ENCODE data around the gene SMS.

The SMS gene

DNA sequence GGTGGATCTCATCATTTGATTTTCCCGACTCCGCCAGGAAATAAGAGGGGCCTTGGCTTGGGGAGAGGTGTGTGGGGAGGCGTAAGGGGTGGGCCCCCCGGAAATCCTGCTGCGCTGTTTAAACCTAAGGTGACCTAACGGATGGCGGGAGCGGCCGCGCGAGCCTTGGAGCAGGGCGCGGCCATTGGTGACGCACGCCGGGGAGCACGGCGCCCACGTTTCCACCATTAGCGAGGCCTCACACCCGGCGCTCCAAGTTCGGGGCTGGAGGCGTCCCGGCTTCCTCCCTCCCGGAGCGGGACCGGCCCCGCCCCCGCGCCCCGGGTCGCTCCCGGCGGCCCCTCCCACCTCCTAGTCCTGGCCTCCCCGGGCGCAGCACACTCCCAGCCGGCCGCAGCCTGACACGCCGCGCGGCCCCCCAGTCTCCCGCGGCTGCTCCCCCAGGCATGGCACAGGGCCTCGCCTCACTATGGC, at the start of gene SMS:
SMS (plus strand) TSS at position 354 of the 474 bp plus-strand sequence; CDS start at position 470, 116 bp downstream.
- Mint-ChIP-seq H3K4me3 (peak within 1 kb of the TSS; percentile 80), H3K36me3 (ENCODE audit: low read depth) (peaks cover 6% of the 10 kb centered on the region), H3K27ac (peak within 1 kb of the TSS; percentile 65), H3K9me3 (no peaks in the 10 kb centered on the region), H3K4me1 (ENCODE audit: low read depth) (peaks cover 10% of the 10 kb centered on the region), H3K27me3 (ENCODE audit: low read depth) (no peaks in the 10 kb centered on the region)

DNA sequence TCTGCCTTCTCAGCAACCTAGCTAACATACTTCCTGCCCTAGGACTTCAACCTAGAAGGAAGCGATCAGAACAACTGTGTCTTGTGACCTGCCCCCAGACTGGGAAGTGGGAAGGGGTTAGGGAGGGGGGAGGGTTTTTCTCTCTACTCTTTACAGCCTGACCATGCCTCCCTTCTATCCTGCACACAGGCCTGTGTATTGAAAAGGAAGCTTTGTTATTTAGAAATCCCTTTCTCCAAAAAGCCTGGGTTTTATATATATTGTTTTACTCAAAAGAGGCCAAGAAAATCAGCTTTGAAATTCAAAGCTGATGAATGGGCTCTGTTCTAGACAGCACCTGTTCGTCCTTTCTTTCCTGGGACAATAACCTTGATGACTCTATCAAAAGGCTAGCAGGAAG, 35.2 kb upstream of the SMS start:
- Mint-ChIP-seq H3K4me1 (ENCODE audit: low read depth) (no peaks in the 10 kb centered on the region), H3K27ac (no peak overlapping the region), H3K36me3 (ENCODE audit: low read depth) (no peaks in the 10 kb centered on the region), H3K9me3 (no peaks in the 10 kb centered on the region), H3K27me3 (ENCODE audit: low read depth) (no peaks in the 10 kb centered on the region), H3K4me3 (no peak overlapping the region)

DNA sequence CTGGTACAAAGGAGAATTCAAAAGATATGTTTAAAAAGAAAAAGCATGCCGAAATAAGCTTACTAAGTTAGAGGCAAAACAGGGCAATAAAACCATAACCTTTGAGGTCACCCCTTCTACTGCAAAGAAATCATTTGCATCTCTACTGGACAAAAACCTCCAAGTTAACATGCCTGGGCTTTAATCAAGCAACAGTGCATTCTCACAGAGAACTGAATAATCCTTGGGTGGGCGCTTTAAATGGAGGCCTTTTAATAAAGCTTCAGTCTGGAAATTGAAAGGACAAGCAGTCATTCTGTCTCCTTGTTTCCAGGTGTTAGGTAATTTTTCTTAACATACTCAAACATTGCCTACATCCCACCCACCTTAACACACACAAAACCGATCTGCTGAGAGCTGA, 34.6 kb upstream of the SMS start:
- Mint-ChIP-seq H3K9me3 (no peaks in the 10 kb centered on the region), H3K36me3 (ENCODE audit: low read depth) (no peaks in the 10 kb centered on the region), H3K27ac (no peak overlapping the region), H3K4me1 (ENCODE audit: low read depth) (no peaks in the 10 kb centered on the region), H3K27me3 (ENCODE audit: low read depth) (no peaks in the 10 kb centered on the region), H3K4me3 (no peak overlapping the region)

DNA sequence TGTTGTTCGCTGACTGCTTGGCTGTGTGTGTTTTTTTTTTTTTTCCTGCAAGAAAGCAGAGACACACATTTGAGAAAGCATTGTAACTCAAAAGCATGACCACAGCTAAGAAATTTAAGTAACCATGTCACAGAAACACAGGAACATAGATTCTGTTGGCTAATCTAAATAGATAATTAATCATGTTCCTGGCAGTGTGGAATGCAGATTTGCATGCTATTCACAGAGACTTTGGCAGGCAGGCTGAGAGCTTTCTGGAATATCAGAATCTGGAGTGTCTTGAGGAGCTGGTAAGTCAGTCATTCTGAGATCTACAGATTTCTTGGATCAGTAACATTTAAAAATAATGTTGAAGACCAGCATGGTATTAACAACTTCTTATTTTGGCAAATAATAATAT, 33.2 kb upstream of the SMS start:
- H3K27ac Mint-ChIP-seq = no peak overlapping the region
- no peak overlapping the region for H3K4me3 Mint-ChIP-seq
- no peaks in the 10 kb centered on the region for H3K9me3 Mint-ChIP-seq
- no peaks in the 10 kb centered on the region for H3K27me3 Mint-ChIP-seq (ENCODE audit: low read depth)
- no peaks in the 10 kb centered on the region for H3K4me1 Mint-ChIP-seq (ENCODE audit: low read depth)
- no peaks in the 10 kb centered on the region for H3K36me3 Mint-ChIP-seq (ENCODE audit: low read depth)

DNA sequence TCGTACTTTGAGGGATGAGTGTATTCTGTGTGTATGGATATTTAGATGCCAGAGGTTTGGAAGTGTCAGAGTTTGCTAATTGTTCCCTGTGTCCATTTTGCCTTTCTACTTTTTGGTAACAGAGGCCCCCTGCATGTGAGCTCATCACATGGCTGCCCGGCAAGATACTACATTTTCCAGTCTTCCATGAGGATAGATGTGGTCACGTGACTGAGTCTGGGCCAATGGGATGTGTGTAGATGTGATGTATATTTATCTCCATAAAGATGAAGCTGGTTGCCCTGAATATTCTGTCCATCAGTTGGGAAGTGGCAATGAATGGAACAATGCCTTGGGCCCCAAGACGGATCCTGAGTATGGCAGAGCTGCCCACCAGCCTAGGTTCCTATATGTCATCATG, 29.0 kb upstream of the SMS start:
- Mint-ChIP-seq H3K36me3 (ENCODE audit: low read depth) (no peaks in the 10 kb centered on the region), H3K9me3 (no peaks in the 10 kb centered on the region), H3K4me3 (no peak overlapping the region), H3K27ac (no peak overlapping the region), H3K4me1 (ENCODE audit: low read depth) (no peaks in the 10 kb centered on the region), H3K27me3 (ENCODE audit: low read depth) (no peaks in the 10 kb centered on the region)

DNA sequence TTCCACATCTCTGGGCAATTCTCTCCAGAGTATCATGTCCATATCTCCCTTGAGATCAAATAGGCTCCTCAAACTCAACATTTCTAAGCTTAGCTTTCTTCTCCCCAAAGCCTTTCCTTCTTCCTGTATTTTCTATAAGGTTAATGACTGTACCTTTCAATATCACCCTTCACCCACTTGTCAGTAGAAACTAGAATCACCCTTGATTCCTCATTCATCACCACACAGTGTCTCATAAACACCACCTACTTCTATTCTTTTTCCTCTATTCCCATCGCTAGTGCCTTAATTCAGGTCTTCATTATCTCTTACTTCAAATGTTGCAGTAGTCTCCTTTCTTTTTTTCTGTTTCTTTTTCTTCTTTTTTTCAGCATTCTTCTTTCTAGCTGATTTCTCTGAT, 28.3 kb upstream of the SMS start:
- Mint-ChIP-seq H3K4me1 (ENCODE audit: low read depth) (no peaks in the 10 kb centered on the region), H3K9me3 (no peaks in the 10 kb centered on the region), H3K27ac (no peak overlapping the region), H3K27me3 (ENCODE audit: low read depth) (no peaks in the 10 kb centered on the region), H3K4me3 (no peak overlapping the region), H3K36me3 (ENCODE audit: low read depth) (no peaks in the 10 kb centered on the region)

DNA sequence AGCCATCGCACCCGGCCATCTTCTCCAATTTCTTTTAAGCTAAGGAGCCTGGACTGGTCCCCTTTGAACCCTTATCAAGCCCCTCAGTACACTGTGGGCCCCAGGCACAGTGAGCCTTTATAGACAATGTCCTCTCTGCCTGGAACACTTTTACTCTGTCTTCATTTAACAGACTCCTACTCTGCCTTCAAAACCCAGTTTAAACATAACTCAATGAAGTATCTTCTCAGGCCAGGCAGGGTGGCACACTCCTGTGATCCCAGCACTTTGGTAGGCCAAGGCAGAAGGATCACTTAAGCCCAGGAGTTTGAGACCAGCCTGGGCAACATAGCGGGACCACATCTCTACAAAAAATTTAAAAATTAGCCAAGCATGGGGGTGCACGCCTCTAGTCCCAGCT, 27.5 kb upstream of the SMS start:
- H3K4me3 Mint-ChIP-seq = no peak overlapping the region
- H3K27ac Mint-ChIP-seq = no peak overlapping the region
- no peaks in the 10 kb centered on the region for H3K4me1 Mint-ChIP-seq (ENCODE audit: low read depth)
- H3K36me3 Mint-ChIP-seq (ENCODE audit: low read depth) = no peaks in the 10 kb centered on the region
- no peaks in the 10 kb centered on the region for H3K9me3 Mint-ChIP-seq
- no peaks in the 10 kb centered on the region for H3K27me3 Mint-ChIP-seq (ENCODE audit: low read depth)

DNA sequence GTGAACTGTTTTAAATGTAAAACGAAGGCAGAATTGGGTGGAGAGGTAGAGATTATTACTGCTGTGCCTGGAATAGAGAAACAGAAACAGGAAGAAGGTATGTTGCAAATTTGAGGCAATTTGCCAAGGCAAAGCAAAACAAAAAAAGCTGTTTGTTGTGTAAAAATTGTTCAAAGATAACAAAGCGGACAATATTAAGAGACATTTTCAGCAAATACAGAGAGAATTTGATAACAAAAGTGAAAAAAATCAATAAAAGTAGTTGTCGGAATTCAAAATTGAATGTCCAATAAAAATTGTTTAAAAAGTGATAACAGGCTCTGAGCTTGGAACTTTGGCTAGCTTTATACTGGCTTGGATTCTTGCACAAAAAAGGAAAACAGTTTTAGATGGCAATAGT, 14.4 kb upstream of the SMS start:
- Mint-ChIP-seq H3K27me3 (ENCODE audit: low read depth) (no peaks in the 10 kb centered on the region), H3K4me1 (ENCODE audit: low read depth) (peaks cover 26% of the 10 kb centered on the region), H3K9me3 (peaks cover 8% of the 10 kb centered on the region), H3K27ac (no peak overlapping the region), H3K4me3 (no peak overlapping the region), H3K36me3 (ENCODE audit: low read depth) (peaks cover 9% of the 10 kb centered on the region)

DNA sequence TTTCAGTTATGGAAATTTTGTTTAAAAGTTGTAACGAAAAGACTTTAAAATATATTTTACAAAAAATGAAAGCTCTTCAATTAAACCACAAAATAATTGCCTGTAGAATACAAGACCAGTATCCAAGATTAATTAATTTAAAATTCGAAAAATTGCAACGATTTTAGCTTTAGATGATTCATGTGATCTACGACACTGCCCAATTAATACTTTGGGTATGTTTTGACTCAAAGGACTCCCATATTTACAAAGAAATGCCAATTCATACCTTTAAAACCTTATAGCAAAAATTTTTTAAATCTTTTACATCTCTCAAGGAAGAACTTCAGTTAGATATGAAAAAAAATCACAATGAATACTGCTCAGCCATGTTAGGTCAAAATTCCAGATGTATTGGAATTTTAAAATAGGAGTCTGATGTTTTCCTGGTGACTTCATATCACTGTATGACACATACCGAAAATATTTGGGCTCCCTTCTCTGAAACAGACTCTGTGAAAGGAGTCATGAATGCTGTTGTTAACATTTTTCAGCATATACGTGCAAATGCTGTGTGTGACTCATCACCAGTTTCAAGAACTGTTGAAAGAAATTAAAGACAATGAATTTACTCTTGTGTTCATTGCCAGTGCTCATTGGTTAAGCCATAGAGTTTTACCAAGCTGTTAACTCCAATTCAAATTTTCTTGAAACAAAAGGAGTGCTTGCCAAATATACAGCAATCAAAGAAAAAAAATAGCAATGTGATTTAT, 13.8 kb upstream of the SMS start:
- Mint-ChIP-seq H3K27me3 (ENCODE audit: low read depth) (no peaks in the 10 kb centered on the region), H3K9me3 (peaks cover 8% of the 10 kb centered on the region), H3K4me1 (ENCODE audit: low read depth) (peaks cover 28% of the 10 kb centered on the region), H3K4me3 (no peak overlapping the region), H3K27ac (peak overlapping the region; percentile 55), H3K36me3 (ENCODE audit: low read depth) (peaks cover 12% of the 10 kb centered on the region)

DNA sequence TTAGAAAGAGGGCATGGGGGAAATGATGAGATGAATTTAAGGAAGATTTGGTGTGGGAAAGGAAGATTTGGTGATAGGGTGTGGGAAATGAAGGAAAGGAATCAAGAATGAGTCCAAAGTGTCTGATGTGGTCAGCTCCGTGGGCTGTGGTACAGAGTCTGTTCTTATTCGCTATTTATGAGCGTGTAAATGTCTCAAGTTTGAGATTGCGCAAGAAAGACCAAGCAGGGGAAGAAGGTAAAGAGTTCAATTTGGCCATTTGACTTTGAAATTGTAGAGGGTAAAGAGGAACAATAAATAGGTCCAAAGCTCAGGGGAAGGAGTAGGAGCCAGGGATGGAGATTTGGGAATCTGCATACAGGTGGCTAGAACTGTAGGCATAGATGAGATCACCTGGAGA, 11.3 kb upstream of the SMS start:
- Mint-ChIP-seq H3K9me3 (peaks cover 8% of the 10 kb centered on the region), H3K4me3 (no peak overlapping the region), H3K27me3 (ENCODE audit: low read depth) (no peaks in the 10 kb centered on the region), H3K36me3 (ENCODE audit: low read depth) (peaks cover 12% of the 10 kb centered on the region), H3K4me1 (ENCODE audit: low read depth) (peaks cover 30% of the 10 kb centered on the region), H3K27ac (peak overlapping the region; percentile 71)

DNA sequence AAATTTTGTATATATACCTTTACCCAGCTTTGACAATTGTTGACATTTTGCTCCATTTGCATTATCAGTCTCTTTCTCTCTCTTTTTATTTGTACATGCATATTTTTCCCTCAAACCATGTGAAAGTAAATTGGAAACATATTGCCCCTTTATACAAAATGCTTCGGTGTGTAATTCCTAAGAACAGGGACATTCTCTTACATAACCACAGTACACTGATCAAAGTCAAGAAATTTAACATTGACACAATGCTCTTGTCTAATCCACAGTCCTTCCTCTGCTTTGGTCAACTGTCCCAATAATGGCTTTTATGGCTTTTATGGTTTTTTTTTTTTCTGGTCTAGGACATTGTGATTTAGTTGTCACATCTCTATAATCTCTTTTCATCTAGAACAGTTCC, 9.5 kb upstream of the SMS start:
- H3K4me3 Mint-ChIP-seq = no peak overlapping the region
- peaks cover 12% of the 10 kb centered on the region for H3K36me3 Mint-ChIP-seq (ENCODE audit: low read depth)
- no peaks in the 10 kb centered on the region for H3K27me3 Mint-ChIP-seq (ENCODE audit: low read depth)
- peaks cover 8% of the 10 kb centered on the region for H3K9me3 Mint-ChIP-seq
- peak overlapping the region; percentile 41 for H3K27ac Mint-ChIP-seq
- H3K4me1 Mint-ChIP-seq (ENCODE audit: low read depth) = peaks cover 29% of the 10 kb centered on the region

DNA sequence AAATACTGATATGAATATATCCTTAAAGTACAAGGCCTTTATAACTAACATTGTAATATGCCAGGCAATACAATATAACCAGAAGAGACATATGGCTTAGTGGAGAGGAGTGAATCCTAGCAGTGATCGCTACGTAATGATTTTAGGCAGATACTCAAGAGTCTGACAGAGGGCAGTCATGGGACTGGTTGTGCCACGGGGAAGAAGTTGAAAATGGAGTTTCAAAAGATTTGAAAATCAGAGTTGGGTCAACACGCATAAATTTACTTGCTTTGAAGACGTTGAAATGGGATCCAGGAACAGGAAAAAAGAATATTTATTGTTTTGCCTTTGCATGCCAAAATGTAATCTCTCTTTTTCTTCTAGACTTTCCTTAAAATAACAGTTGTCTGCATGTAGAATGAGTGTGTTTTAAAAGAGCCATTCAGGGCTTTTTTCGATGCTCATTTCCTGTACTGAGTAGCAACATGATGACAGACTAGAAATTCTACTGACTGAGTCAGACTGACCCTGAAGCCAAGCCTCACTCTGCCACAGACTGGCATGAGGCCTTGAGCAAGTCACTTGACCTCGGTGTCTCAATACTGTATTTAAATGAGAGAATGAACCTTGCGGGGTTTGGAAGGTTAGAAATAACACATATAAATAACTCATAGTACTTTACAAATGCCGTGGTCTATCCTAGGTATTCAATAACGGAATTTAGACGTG, 8.1 kb upstream of the SMS start:
- no peaks in the 10 kb centered on the region for H3K27me3 Mint-ChIP-seq (ENCODE audit: low read depth)
- H3K4me3 Mint-ChIP-seq = no peak overlapping the region
- H3K9me3 Mint-ChIP-seq = peaks cover 8% of the 10 kb centered on the region

DNA sequence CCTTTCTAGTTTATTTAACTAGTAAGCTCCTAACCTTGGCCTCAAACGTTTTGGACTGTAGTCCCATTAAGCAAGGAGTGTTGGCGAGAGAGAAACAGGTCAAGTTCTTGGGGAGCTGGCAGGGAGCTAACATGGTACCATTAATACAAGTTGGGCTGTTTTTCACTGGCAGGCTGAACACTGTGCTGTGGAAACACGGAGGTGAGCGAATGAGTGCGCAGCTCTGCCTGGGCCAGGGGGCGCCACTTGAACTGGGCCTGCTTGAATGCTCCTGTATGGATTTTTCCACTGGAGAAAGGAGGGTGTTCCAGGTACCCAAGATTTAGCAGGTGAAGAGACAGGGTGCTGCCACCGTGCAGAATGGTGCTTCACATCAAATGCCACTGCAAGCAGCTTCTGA, 7.4 kb upstream of the SMS start:
- peaks cover 8% of the 10 kb centered on the region for H3K9me3 Mint-ChIP-seq
- peaks cover 12% of the 10 kb centered on the region for H3K36me3 Mint-ChIP-seq (ENCODE audit: low read depth)
- H3K27me3 Mint-ChIP-seq (ENCODE audit: low read depth) = no peaks in the 10 kb centered on the region
- peaks cover 24% of the 10 kb centered on the region for H3K4me1 Mint-ChIP-seq (ENCODE audit: low read depth)
- no peak overlapping the region for H3K27ac Mint-ChIP-seq
- H3K4me3 Mint-ChIP-seq = no peak overlapping the region

More for the DNA sequence above, 8.1 kb upstream of the SMS start:
- peaks cover 12% of the 10 kb centered on the region for H3K36me3 Mint-ChIP-seq (ENCODE audit: low read depth)
- H3K27ac Mint-ChIP-seq = peak overlapping the region; percentile 43
- peaks cover 24% of the 10 kb centered on the region for H3K4me1 Mint-ChIP-seq (ENCODE audit: low read depth)

DNA sequence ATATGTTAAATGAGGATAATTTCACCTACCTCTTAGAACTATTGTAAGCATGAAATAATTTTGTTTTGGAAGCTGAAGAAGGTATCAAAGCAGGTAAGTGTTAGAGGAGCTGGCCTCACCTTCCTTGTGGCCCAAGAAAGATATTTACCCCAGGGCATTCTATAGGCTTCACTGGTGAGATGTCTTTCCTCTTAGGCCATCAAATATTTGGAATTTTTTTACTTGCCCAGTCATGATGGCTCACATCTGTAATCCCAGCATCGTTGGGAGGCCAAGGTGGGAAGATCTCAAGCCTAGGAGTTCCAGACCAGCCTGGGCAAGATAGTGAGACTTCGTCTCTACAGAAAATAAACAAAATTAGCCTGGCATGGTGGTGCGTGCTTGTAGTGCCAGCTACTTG, 6.1 kb upstream of the SMS start:
- Mint-ChIP-seq H3K9me3 (peaks cover 2% of the 10 kb centered on the region), H3K27me3 (ENCODE audit: low read depth) (no peaks in the 10 kb centered on the region), H3K4me1 (ENCODE audit: low read depth) (peaks cover 16% of the 10 kb centered on the region), H3K27ac (no peak overlapping the region), H3K36me3 (ENCODE audit: low read depth) (peaks cover 6% of the 10 kb centered on the region), H3K4me3 (no peak overlapping the region)

DNA sequence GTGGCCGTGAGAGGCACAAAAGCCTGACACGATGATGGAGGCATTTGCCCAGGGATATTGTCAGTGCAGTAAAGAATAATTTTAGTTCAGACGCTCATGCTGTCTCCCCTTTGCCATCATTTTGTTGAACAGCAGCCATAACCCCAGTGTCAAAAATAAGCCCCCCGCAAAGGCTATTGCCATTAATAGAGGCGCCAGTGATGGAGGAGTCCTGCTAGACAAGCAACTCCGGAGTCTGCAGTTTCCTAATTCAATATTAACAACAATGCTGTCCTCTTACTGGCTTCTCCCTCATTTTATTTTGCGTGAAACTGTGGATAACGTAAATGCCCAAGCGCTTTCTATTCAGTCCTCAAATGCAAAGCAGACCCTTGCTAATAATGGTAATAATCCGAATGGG, 603 bp upstream of the SMS start:
- H3K36me3 Mint-ChIP-seq (ENCODE audit: low read depth) = peaks cover 6% of the 10 kb centered on the region
- H3K9me3 Mint-ChIP-seq = no peaks in the 10 kb centered on the region

More for the DNA sequence above, 603 bp upstream of the SMS start:
- no peaks in the 10 kb centered on the region for H3K27me3 Mint-ChIP-seq (ENCODE audit: low read depth)
- H3K4me1 Mint-ChIP-seq (ENCODE audit: low read depth) = peaks cover 10% of the 10 kb centered on the region
- no peak overlapping the region for H3K27ac Mint-ChIP-seq
- H3K4me3 Mint-ChIP-seq = peak overlapping the region; percentile 66
